Embryonic facial prominence (tissue), 1 donor: ENCODE data around the gene FOXP1.

Experiments
- DNase-seq: peaks from one replicate; pipeline ENCODE4 v3.0.0-alpha.2; 2016; ENCODE audit errors: extremely low spot score

FOXP1 gene

DNA sequence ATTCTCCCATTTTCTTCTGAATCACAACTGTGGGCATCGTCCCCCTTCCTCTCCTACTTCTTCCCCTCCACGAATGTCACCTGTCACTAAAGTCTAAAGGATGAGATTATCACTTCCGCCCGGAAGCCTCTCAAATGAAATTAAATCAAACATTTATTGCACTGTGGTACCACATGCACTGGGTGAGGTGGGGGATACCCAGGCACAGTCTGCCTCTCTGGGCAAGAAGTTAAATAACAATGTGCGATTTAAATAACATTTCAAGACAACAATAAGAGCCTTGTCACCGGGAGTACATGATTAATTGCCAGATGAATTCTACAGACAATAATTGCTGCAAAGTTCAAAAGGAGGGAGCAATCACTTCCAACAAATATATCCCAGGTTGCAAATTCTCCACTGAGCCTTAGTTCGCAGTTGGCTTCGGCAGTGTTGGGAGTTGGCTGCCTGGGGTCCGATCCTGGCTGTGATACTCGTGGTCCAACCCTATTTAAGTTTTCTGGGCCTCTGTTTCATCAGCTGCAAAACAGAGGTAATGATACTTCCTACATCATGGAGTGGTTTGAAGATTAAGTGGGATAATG is 77.7 kb downstream of the FOXP1 start:
- DNase-seq = no peak

DNA sequence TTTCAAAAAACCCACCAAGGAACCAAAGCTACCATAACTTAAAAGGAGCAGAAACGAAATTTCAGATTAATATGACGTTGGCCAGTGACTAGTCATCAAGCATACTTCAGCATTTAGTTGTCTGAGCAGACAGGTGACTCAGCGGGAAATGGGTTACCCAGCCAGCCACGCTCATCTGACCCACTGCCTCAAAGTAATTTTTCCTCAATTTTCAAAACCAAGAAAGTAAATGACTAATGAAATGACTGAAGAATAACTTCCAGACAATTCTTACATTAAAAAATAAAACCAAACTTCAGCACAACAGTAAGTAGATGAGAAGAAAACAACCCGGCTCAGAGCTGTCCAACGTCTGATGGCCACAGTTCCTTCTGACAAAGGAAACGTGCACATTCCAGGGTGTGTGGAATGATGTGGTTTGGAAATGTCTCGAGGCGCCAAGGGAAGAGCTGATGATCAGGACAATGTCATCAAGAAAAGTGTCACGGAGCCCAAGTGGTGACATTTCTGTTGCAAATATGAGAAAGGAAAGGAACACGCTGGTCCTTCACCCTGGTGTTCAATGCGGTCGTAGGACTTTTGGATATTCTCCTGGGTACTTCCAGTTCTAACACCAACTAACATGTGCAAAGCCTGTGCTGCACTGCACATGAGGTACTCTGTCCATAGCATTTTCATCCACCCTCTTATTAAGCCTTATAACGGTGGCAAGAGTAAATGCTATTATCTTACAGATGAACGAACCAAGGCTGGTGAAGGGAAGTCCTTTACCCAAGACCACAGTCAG is 79.1 kb downstream of the FOXP1 start:
- no peak for DNase-seq

DNA sequence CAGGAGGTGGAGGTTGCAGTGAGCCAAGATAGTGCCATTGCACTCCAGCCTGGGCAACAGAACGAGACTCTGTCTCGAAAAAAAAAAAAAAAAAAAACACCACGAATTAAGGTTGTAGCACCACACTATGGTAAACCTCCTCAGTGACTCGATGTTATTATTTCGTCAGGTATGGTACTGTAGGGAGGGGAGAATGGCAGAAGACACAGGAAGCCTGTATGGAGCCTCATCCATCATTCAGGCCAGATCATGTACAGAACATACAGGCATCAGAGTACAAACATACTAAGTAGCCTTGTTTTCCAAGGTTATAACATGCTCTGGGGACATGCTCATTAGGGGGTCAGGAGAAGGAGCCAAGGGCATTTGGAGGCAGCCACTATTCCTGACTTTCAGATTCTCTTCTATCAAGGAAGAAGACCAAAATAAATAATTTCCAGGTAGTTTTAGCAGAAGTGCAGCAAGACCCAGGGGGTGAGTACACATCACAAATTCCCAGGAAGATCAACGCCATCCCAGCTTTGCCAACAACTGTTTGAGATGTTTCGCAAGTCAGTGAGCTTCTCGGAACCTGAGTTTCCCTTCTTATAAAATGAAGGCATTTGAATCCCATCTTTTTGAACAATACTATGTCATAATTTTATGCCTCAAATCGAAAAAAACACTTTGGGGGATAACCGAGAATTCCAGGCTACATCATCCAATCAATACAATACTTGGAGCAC is 79.8 kb downstream of the FOXP1 start:
- no peak for DNase-seq

DNA sequence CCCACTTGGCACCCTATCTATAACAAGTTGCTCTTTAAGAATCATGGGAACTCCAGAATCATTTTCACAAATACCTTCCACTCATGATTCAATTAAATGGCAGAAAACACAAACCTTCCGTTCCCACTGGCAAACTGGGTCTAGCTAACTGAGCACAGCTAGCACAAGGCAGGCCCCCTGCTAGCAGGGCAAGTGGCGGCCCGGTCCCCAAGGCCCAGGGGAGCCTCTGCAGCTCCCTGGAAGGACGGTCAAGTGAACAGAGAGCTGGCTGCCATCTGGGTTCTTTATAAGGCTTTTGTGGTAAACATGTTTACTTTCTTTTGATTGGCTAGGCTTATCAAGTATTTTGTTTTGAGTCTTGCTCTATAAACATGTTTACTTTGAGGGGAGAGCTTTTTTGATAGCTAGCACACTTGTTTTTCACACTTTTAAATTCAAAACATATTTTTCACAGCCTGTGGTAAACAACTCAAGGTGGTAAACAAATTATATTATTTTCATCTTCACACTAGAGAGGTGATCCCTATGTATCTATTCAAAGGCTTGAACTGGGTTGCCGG is 81.4 kb downstream of the FOXP1 start:
- DNase-seq = no peak

DNA sequence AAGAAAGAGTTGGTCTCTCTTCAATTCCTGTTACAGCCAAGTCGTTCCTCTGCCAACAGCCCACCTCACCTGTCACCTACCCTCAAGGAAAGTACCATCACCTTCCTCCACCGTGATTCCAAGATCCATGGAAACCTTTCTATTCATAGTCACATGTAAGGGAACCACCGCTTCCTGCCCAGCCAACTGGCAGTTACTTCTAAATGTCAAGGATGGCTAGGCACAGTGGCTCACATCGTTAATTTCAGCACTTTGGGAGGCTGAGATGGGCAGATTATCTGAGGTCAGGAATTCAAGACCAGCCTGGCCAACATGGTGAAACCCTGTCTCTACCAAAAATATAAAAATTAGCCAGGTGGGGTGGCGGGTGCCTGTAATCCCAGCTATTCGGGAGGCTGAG is 82.8 kb downstream of the FOXP1 start:
- DNase-seq = no peak

DNA sequence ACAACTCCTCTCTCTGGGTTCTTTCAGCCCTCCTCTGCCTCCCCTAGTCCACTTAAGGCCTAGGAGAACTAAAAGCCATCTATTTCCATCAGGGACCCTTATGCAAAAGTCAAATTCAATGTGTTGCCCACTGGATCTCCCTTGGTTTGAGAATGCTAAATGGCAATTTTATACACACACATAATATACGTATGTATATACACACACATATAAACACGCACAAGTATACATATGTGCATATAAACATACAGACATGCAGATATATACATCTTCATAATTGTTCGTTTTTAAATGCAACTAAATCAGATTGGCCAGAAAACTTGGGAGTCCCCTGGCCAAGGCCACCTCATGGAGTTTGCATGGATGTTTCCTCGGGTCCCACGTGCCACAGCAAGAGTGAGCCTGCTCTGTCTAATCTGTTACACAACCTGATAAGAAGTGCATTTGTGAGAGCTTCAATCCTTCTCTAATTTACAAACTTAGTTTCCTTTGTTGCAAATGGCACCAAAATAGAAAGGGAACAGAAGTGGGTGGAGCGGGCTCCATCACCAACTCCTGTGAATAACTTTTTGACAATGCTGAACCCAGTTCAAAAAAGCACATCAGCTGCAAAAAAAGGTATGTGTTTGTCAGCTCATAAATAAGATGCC is 84.2 kb downstream of the FOXP1 start:
- no peak for DNase-seq

DNA sequence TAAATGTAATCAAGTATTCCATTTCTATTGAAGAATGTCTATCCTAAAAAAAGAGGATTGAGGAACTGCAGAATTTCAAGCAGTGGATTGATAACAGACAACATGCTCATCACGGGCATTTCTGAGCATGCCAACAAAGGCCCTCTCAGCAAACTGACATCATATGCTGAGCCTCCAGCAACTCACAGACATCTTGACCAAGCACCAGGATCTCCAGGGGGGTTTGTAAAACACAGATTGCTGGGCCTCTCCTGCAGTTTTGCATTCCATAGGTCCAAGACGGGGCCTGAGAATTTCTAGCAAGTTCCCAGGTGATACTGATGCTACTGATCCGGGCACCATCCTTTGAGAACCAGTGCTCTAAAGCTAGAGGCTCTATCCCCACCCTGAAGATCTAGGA is 85.0 kb downstream of the FOXP1 start:
- DNase-seq = no peak

DNA sequence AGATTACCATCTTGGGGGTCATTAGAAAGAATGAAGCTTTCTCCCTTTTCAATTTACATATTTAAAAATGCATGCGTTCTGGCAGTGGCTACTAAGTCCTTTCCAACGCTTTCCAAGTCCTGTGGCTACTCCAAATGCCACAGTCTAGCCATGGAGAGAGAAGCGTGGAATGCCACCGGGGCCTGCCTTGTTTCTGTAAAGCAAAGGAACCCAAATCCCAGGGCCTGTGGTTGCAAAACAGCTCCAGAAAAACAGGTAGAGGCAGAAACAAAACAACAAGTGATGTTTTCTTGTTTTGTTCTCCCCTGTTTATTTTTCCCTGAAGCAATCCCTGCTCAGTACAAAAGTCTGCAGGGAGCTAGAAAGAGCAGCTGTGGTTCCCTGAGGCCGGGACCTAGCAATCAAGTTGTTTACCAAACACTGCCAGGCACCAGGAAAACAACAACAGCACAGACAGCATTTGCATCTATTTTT is 85.5 kb downstream of the FOXP1 start:
- DNase-seq = no peak

DNA sequence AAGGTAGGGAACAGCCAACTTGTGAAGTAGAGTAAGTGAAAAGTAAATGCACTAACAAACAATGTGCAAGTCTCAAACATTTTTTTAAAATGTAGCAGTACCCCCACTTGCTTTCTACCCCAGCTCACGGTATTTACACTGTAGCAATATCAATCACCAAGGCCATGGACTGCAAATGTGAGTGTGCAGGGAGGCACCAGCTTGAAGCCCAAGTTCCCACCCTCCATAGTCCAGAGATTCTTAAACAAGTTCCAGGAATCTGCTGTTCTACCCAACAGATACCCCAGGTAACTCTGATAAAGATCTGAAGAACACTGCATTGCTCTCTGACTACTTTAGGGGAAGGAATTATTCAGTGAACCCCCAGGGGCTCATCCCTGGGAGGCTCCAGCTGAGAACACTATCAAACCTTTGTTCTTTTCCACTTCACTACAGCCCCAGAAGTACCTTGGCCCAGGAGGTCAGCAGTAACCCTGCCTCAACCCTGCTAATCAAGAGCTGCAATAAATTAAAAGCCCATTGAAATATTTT is 86.1 kb downstream of the FOXP1 start:
- no peak for DNase-seq

DNA sequence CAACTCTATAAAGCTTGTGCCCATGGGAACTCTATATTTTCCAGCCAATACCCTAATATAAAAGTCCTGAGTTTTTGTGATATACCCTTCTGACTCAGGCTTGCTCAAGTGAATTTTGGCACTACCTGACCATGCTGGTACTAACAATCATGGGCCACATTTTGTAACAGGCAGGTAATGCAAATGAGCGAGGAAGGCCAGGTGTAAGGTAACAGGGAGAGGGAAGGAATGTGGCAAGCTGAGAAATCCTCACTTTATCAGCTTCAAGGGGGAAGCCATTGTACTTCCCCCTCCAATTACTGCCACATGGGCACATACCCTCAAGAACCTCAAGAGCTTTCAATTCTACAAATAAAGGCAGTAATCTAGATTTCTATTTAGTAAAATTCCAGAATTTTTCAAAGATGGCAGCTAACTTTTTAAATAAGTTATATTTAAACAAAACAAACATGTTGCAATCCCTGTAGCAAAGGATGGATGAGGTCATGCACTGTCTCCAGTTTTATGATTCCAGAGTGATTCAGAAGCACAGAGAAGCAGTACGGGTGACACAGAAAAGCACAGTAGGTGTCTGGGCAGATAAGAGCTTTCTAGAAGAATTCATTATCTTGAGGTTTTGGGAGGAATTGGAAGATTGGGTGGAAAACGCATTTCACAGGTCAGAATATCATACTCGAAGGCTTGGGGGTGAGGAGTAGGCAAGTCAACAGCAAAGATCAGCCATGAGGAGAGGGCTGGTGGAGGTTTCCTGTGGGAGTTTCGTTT is 87.6 kb downstream of the FOXP1 start:
- DNase-seq = no peak

DNA sequence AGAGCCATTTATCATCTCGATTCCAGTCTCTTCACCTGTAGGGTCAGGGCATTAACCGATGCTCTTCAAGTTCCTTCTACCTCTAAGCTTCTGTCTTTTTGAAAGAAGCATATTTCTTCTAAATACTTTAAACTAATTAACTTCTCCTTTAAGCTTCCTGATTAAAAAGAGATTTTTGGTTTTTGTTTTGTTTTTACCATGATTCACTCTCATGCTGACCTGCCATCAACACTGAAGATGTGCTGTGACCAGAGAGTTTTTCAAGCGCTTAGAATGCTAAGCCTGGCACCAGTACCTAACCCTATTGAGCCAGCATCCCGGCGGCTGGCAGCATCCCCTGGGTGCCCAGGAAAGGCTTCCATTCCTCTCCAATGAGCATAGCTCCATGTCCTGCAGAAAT is 89.3 kb downstream of the FOXP1 start:
- no peak for DNase-seq

DNA sequence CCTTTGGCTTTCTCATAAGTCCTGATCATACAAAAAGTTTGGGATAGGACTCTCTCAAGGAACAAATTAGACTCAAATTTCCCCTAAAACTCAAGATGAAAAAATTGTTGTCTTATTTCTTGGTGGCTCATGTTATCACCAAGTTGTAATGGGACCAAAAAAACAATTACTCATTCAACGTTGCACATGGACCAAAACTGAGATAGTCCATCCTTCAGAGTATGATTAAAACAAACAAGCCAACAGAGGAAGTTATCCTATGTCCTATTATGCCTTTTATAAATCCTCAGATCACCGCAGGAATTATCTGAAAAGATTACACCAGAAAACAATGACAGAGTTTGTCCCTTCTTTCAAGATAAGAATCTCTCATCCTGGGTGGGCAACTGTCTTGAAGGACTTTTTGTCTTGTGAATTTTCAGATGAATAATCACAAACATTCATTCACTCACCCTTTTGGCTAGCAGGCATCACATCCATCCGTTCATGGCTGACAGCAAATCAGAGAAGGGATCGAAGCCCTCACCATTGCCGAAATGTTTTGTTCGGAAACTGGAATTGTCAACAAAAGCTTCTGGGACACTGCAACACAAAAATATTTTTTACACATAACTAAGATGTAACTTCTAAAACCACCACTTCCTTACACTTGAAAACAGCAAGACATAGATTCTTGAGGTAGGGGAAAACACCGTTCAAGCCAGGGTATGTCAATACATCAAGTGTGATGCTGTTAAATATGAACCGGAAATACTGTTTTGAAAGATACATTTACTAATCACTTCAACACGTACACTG is 90.4 kb downstream of the FOXP1 start:
- DNase-seq = no peak

DNA sequence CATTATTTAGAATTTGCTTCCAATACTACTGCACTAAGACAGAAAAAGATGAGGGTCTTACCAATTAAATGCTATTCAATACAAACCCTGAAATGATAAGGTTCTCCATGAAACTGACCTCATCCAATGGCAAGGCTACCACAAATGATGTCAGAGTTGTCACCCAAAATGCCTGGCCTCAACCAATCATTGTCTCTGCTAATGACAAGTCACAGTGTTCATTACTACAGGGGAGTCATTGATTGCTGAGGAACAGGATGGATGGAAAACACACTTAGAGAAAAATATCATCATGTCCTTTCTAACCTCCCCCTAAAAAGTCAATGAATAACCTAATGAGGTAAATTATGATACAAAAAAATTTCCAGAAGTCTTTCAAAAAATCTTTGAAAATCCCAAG is 91.0 kb downstream of the FOXP1 start:
- DNase-seq = no peak

DNA sequence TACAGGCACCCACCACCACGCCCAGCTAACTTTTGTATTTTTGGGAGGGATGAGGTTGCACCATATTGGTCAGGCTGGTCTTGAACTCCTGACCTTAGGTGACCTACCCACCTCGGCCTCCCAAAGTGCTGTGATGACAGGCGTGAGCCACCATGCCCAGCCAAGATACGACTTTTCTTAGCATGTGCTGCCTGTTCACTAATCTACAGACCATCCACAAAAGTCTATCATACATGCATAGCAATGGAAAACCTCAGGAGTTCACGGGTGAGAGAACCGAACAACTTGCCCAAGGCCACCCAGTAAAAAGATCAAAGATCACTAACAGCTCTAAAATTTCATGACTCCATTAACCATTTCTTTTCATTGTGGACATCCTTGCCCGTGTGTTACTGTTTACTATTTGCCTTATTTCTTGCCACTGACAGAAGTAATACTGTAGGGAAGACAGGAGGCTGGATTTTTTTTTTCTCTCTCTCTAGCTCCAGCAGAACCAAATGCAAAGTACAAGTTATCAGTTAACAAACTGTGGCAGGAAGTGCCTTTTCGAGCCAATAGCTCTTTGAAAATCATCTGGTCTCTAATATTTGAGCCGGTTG is 92.3 kb downstream of the FOXP1 start:
- no peak for DNase-seq

DNA sequence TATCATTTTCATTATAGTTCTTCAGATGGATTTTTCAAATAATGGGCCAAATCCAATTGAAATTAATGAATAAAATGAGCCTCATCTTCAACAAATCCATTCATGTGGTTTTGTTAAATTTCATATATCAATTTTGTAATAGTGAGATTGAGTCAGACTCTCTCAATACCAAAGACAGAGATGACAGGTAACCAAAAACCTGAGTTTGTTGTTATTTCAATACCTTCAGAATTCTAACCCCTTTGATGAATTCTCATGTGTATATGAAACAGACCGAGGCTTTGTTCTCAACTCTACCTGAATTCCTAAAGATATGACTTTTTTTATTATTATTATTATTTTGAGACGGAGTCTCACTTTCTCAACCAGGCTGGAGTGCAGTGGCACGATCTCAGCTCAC is 92.8 kb downstream of the FOXP1 start:
- DNase-seq = no peak

DNA sequence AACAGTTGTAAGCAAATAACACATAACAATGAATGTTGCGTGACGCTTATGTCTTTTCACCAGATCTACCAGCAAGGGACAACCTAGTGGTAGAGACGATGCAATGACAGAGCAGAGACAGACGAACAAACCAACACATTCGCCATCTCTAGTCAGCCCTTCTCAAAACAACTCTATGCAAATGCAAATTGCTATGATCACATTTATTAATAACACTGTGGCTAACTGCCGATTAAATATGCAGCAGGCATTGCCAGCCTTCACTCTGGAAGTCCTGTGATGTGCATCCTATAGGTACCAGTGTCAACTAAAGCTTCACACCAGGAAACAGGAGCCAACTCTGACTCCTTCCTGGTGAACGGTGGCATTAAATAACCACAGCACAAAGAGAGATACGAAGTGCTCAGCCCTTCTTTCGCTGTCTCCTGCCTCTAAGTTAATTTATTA is 94.2 kb downstream of the FOXP1 start:
- no peak for DNase-seq

DNA sequence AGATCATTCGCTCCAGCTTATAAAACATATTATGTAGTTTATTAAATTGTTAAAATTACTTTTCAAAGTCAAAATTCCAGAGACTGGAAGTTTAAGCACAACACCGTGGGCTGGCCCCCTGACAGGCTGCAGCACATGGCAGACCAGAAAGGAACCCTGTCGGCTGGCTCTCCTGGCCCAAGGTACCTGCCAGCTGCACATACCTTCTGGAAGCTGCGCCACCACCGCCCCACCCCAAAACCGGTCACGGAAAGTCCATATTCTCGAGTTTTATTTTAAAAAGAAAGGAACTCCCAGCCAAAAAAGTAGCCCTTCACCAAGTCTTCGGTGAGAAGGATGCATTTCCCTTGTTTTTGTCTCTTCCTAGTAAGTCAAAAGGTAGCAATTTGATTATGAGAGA is 94.6 kb downstream of the FOXP1 start:
- DNase-seq = no peak

DNA sequence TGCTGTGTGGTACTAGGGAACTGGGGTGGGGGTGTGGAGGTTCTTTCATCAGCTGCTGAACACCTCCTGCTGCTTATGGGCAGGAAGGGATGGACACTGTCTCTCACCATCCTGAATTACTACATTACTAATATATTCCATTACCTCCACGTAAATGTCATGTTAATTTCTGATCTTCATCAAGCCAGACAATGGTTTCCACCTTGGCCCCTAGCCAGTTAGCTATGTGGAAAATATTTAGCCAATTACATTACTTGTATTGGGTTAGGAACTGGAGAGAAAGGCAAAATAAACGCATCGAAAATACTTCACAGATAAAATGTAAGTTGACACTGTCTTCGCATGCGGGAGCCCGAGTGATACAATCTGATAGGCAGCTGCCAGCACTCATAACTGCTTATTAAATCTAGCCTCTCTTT is 95.1 kb downstream of the FOXP1 start:
- no peak for DNase-seq

DNA sequence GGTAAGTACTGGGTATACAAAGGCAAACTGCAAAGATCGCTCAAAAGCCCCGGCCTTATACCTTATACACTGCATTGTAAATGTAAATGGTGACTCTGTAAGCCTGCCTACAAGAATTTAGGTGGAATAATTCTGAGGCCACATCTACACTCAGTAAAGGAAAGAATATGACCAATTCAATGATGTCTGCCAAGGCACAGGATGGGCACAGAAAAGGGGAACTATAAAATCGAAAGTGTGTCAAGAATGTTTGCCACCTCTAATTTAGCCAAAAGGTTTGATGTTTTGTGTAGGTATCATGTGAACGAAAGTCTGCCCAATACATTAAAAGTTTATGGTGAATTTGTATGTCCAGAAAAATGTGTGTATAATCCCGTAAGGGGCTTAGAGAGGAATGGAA is 96.1 kb downstream of the FOXP1 start:
- no peak for DNase-seq

DNA sequence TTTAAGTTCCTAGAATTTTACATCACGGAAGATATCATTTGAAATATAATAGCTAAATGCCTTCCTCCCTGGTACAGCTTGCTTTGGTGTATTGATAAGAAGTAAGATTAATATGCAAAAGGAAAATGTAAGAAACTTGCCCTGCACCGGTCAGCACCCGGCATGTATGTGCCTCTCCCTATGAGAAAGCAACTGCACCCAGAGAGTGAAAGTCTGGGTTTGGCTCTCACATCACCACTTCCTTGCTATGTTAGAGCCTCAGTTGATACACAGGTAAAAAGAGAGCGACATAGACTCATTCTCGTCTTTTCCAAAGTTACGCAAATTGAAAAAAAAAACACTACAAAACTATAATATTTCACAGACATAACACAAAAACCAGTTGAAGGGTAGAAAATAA is 96.7 kb downstream of the FOXP1 start:
- DNase-seq = no peak
